GM12878 (cell line): ENCODE data around the gene SORCS2. TPM values are rescaled to one million over a fixed set of nuclear protein-coding genes. Genes with fewer than 3 reads are reported as not detected.

Source experiments
- ATAC-seq: fragments of 200-7000 bp; cut with Tn5 transposase; 3 replicates; pipeline ENCODE4 v1.9.1; 2020; ENCODE audit warnings: mild to moderate bottlenecking, moderate library complexity
- BruUV-seq: library from RNA; stranded (reverse); fragments of 400-500 nt; replicated peaks from 2 replicates; lab custom pipeline; 2021; lab: Mats Ljungman, UMichigan
- CTCF ChIA-PET: fragments of 300-600 bp; sonication (Branson Sonifier 250); formaldehyde crosslinking; extraction: SDS; loops from one replicate; lab custom pipeline; 2021; ENCODE audit warnings: inconsistent platforms; lab: Yijun Ruan, JAX
- POLR2A ChIA-PET: fragments of 350-600 bp; formaldehyde crosslinking; extraction: SDS; loops from one replicate; lab custom pipeline; 2021; ENCODE audit warnings: inconsistent platforms; lab: Charles Lee
- RAD21 ChIA-PET: fragments of 300-600 bp; sonication (Branson Sonifier 250); formaldehyde crosslinking; loops from one replicate; lab custom pipeline; 2023; ENCODE audit warnings: antibody characterized with exemption; ENCODE audit not compliant: unreplicated experiment; lab: Charles Lee
- SMC1A ChIA-PET: fragments of 300-600 bp; sonication (Branson Sonifier 250); formaldehyde crosslinking; loops from one replicate; lab custom pipeline; 2023; ENCODE audit not compliant: unreplicated experiment, uncharacterized antibody; lab: Charles Lee
- DNase-seq: peaks from one replicate; pipeline ENCODE4 v3.0.0-alpha.2; 2011; ENCODE audit warnings: low read depth, low spot score
- FAIRE-seq: peaks from 3 replicates; lab custom pipeline; 2011; peaks lifted over from hg19 to GRCh38; lab: Jason Lieb, UNC
- H2AFZ ChIP-seq: 2 replicates; pipeline ENCODE4 v1.6.0; 2011; ENCODE audit warnings: low read depth, low read length, control low read depth; ENCODE audit not compliant: control insufficient read depth
- H3K27ac ChIP-seq: 2 replicates; pipeline ENCODE4 v1.5.1; 2011; ENCODE audit warnings: control low read depth; ENCODE audit not compliant: control insufficient read depth, insufficient read depth
- H3K27me3 ChIP-seq, 2 experiments: replicated peaks in 1 of 2; 2 replicates each; pipeline versions ENCODE4 v1.6.0 to v1.6.1; 2011; ENCODE audit warnings: low read length in 1 of 2; ENCODE audit not compliant: control insufficient read depth in 2 of 2, insufficient read depth in 2 of 2
- H3K36me3 ChIP-seq, 2 experiments: 2 replicates each; pipeline ENCODE4 v1.5.1; 2011; ENCODE audit warnings: low read length in 1 of 2; ENCODE audit not compliant: control insufficient read depth in 2 of 2, insufficient read depth in 2 of 2
- H3K4me1 ChIP-seq: 2 replicates; pipeline ENCODE4 v1.6.1; 2011; ENCODE audit warnings: mild to moderate bottlenecking, low read length, moderate library complexity, mixed read lengths; ENCODE audit not compliant: control insufficient read depth, insufficient read depth
- H3K4me2 ChIP-seq: 2 replicates; pipeline ENCODE4 v1.6.0; 2011; ENCODE audit warnings: control low read depth; ENCODE audit not compliant: control insufficient read depth, insufficient read depth
- H3K4me3 ChIP-seq: fragments of 200-600 bp; sonication (generic); 2 replicates; pipeline ENCODE4 v1.5.1; 2016
- H3K79me2 ChIP-seq: 2 replicates; pipeline ENCODE4 v1.6.0; 2011; ENCODE audit warnings: low read length; ENCODE audit not compliant: control insufficient read depth, insufficient read depth
- H3K9ac ChIP-seq: 2 replicates; pipeline ENCODE4 v1.8.0; 2011; ENCODE audit warnings: low read length, control low read depth, mixed read lengths; ENCODE audit not compliant: control insufficient read depth, insufficient read depth
- H3K9me3 ChIP-seq: replicated peaks from 3 replicates; pipeline ENCODE4 v1.5.1; 2011; ENCODE audit warnings: mild to moderate bottlenecking, low read length; ENCODE audit not compliant: control insufficient read depth, insufficient read depth
- H4K20me1 ChIP-seq: 2 replicates; pipeline ENCODE4 v1.6.0; 2011; ENCODE audit not compliant: control insufficient read depth, insufficient read depth
- ASH2L ChIP-seq: fragments of 300-600, 200-600 bp; sonication (generic); IDR thresholded peaks from 2 replicates; pipeline ENCODE4 v1.6.1; 2017; ENCODE audit warnings: low read depth, mild to moderate bottlenecking, borderline replicate concordance
- CBX3 ChIP-seq: fragments of 200-600 bp; sonication (generic); IDR thresholded peaks from 2 replicates; pipeline ENCODE4 v1.6.1; 2016; ENCODE audit warnings: low read depth, borderline replicate concordance
- FOS ChIP-seq: IDR thresholded peaks from 3 replicates; pipeline ENCODE4 v1.6.1; 2011; ENCODE audit warnings: borderline replicate concordance; ENCODE audit not compliant: insufficient read length; ENCODE audit errors: extremely low read depth
- MEF2B ChIP-seq: fragments of 450-650 bp; IDR thresholded peaks from 2 replicates; pipeline ENCODE4 v1.6.1; 2018; ENCODE audit warnings: mild to moderate bottlenecking, moderate library complexity; ENCODE audit not compliant: partially characterized antibody, poor library complexity, severe bottlenecking
- RFX5 ChIP-seq: IDR thresholded peaks from 2 replicates; pipeline ENCODE4 v1.6.1; 2011; ENCODE audit warnings: low read depth, low read length, improper control_type of control experiment
- SIX5 ChIP-seq: IDR thresholded peaks from 2 replicates; pipeline ENCODE4 v1.6.1; 2011; ENCODE audit warnings: mild to moderate bottlenecking, low read depth, low read length, moderate library complexity; ENCODE audit not compliant: severe bottlenecking
- YY1 ChIP-seq: IDR thresholded peaks from 2 replicates; pipeline ENCODE4 v1.6.1; 2011; ENCODE audit warnings: low read depth, mild to moderate bottlenecking, low read length
- ZBED1 ChIP-seq: IDR thresholded peaks from 2 replicates; pipeline ENCODE4 v1.6.1; 2016; ENCODE audit warnings: borderline replicate concordance
- ZNF217 ChIP-seq: fragments of 450-650 bp; IDR thresholded peaks from 2 replicates; pipeline ENCODE4 v1.6.1; 2017; ENCODE audit warnings: antibody characterized with exemption, mild to moderate bottlenecking
- WGBS: methylation state at CpG from one replicate; pipeline ENCODE4 v1.1.6; 2016; ENCODE audit warnings: low lambda C conversion rate; ENCODE audit not compliant: insufficient replicate concordance, insufficient coverage; ENCODE audit errors: missing lambda C conversion rate; 5-methylcytosine and 5-hydroxymethylcytosine counted together
- in situ Hi-C: fragments of 300-500 bp; cut with MboI; formaldehyde crosslinking; loops from 9 replicates; pipeline ENCODE4 v1.14.3; 2018; ENCODE audit warnings: mixed read lengths
- intact Hi-C: fragments of 100-400 bp; cut with micrococcal nuclease; formaldehyde crosslinking; loops from one replicate; pipeline ENCODE4 v1.14.2; 2022; ENCODE audit not compliant: unreplicated experiment
- polyA plus RNA-seq, 11 experiments: library from polyadenylated mRNA; depleted of rRNA in 4 of 11; unstranded in 6 of 11; stranded (reverse) in 5 of 11; fragments of >200 nt; fragmentation: Nextera tagmentation in 4 of 11; fragmentation: Illumina TruSeq in 1 of 11; extraction: Ambion mirVana in 4 of 11; extraction: Trizol in 1 of 11; gene quantifications; 1 replicate in 1 of 11; 2 replicates in 10 of 11; pipeline versions ENCODE4 v1.2.1 to v1.2.3, GENCODE V29; 2011 to 2016; ENCODE audit warnings: inconsistent platforms in 2 of 11, missing spikeins in 2 of 11, low read depth in 1 of 11
- total RNA-seq, 4 experiments: library from RNA; depleted of rRNA in 3 of 4; stranded (reverse); fragments of >200 nt in 3 of 4; fragmentation: Illumina TruSeq in 1 of 4; extraction: Trizol in 1 of 4; gene quantifications; 2 replicates each; pipeline versions ENCODE4 v1.2.1 to v1.2.3, GENCODE V29; 2013 to 2021
- TF ChIP-seq, protein P1 (sequence below): fragments of 450-650 bp; formaldehyde crosslinking; IDR thresholded peaks from 2 replicates; pipeline ENCODE4 v1.5.0; 2022; ENCODE audit warnings: mild to moderate bottlenecking, missing genetic modification characterization
- TF ChIP-seq, protein P2 (sequence below): IDR thresholded peaks from 2 replicates; pipeline ENCODE4 v1.6.1; 2012; ENCODE audit warnings: improper control_type of control experiment, low read depth, low read length; ENCODE audit not compliant: insufficient replicate concordance
- TF ChIP-seq, protein P3 (sequence below): fragments of 450-650 bp; IDR thresholded peaks from 2 replicates; pipeline ENCODE4 v1.6.1; 2017; ENCODE audit warnings: mild to moderate bottlenecking, moderate library complexity

Gene SORCS2
- total and polyA plus RNA-seq, 10 of the 15 experiments (the other 5 are each of a cell fraction or from before 2014, with no cell fraction given) = 0.01 to 0.15 (median 0.05) TPM; not detected in 5

DNA sequence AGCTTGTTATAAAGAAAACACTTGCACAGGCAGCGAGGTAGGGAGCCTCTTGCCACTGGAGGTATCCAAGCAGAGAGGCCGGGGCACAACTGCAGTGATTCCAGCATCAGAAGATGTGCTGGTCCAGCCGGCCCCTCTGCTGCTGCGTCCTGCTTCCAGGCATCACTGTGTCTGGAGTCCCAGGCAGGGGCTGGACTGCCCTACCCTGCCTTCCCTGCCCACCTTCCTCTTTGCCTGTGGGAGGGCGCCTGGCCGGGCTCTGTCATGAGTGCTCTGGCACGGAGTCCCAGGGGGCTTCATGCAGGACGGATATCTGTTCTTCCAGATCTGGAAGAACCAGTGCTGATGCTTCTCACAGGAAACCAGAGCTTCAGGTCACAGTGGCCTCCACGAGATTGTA, 430.0 kb downstream of the SORCS2 start:
- intact Hi-C loops = no loop called here
- no TSS peak for BruUV-seq
- ChIA-PET RAD21 (no interaction called here), POLR2A (no interaction called here), SMC1A (no interaction called here), CTCF (no interaction called here)
- no peaks in the 10 kb centered on the region for H3K4me1 ChIP-seq
- no peak overlapping the region for H3K27ac ChIP-seq
- ATAC-seq = no peak
- no peak overlapping the region for H3K4me3 ChIP-seq
- H3K9ac ChIP-seq = no peak overlapping the region
- H3K36me3 ChIP-seq = no peaks in the 10 kb centered on the region
- H3K9me3 ChIP-seq = no peaks in the 10 kb centered on the region
- in situ Hi-C loops = no loop called here
- H4K20me1 ChIP-seq = no peaks in the 10 kb centered on the region
- no peak for FAIRE-seq
- no peak overlapping the region for H2AFZ ChIP-seq
- H3K4me2 ChIP-seq = no peak overlapping the region
- no peaks in the 10 kb centered on the region; a peak in 1 of 4 replicates for H3K27me3 ChIP-seq
- DNase-seq = no peak
- H3K79me2 ChIP-seq = no peaks in the 10 kb centered on the region
- WGBS = 17% methylated on average over 9 of the region's 9 CpGs
- TF ChIP-seq SIX5 (no peak), ZNF217 (no peak), ASH2L (no peak), MEF2B (no peak), ZBED1 (no peak), FOS (no peak), CBX3 (no peak), RFX5 (no peak), YY1 (no peak)
- TF ChIP-seq, protein P1, sequence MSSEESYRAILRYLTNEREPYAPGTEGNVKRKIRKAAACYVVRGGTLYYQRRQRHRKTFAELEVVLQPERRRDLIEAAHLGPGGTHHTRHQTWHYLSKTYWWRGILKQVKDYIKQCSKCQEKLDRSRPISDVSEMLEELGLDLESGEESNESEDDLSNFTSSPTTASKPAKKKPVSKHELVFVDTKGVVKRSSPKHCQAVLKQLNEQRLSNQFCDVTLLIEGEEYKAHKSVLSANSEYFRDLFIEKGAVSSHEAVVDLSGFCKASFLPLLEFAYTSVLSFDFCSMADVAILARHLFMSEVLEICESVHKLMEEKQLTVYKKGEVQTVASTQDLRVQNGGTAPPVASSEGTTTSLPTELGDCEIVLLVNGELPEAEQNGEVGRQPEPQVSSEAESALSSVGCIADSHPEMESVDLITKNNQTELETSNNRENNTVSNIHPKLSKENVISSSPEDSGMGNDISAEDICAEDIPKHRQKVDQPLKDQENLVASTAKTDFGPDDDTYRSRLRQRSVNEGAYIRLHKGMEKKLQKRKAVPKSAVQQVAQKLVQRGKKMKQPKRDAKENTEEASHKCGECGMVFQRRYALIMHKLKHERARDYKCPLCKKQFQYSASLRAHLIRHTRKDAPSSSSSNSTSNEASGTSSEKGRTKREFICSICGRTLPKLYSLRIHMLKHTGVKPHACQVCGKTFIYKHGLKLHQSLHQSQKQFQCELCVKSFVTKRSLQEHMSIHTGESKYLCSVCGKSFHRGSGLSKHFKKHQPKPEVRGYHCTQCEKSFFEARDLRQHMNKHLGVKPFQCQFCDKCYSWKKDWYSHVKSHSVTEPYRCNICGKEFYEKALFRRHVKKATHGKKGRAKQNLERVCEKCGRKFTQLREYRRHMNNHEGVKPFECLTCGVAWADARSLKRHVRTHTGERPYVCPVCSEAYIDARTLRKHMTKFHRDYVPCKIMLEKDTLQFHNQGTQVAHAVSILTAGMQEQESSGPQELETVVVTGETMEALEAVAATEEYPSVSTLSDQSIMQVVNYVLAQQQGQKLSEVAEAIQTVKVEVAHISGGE = no peak
- TF ChIP-seq, protein P2, sequence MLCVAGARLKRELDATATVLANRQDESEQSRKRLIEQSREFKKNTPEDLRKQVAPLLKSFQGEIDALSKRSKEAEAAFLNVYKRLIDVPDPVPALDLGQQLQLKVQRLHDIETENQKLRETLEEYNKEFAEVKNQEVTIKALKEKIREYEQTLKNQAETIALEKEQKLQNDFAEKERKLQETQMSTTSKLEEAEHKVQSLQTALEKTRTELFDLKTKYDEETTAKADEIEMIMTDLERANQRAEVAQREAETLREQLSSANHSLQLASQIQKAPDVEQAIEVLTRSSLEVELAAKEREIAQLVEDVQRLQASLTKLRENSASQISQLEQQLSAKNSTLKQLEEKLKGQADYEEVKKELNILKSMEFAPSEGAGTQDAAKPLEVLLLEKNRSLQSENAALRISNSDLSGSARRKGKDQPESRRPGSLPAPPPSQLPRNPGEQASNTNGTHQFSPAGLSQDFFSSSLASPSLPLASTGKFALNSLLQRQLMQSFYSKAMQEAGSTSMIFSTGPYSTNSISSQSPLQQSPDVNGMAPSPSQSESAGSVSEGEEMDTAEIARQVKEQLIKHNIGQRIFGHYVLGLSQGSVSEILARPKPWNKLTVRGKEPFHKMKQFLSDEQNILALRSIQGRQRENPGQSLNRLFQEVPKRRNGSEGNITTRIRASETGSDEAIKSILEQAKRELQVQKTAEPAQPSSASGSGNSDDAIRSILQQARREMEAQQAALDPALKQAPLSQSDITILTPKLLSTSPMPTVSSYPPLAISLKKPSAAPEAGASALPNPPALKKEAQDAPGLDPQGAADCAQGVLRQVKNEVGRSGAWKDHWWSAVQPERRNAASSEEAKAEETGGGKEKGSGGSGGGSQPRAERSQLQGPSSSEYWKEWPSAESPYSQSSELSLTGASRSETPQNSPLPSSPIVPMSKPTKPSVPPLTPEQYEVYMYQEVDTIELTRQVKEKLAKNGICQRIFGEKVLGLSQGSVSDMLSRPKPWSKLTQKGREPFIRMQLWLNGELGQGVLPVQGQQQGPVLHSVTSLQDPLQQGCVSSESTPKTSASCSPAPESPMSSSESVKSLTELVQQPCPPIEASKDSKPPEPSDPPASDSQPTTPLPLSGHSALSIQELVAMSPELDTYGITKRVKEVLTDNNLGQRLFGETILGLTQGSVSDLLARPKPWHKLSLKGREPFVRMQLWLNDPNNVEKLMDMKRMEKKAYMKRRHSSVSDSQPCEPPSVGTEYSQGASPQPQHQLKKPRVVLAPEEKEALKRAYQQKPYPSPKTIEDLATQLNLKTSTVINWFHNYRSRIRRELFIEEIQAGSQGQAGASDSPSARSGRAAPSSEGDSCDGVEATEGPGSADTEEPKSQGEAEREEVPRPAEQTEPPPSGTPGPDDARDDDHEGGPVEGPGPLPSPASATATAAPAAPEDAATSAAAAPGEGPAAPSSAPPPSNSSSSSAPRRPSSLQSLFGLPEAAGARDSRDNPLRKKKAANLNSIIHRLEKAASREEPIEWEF = no peak
- TF ChIP-seq, protein P3, sequence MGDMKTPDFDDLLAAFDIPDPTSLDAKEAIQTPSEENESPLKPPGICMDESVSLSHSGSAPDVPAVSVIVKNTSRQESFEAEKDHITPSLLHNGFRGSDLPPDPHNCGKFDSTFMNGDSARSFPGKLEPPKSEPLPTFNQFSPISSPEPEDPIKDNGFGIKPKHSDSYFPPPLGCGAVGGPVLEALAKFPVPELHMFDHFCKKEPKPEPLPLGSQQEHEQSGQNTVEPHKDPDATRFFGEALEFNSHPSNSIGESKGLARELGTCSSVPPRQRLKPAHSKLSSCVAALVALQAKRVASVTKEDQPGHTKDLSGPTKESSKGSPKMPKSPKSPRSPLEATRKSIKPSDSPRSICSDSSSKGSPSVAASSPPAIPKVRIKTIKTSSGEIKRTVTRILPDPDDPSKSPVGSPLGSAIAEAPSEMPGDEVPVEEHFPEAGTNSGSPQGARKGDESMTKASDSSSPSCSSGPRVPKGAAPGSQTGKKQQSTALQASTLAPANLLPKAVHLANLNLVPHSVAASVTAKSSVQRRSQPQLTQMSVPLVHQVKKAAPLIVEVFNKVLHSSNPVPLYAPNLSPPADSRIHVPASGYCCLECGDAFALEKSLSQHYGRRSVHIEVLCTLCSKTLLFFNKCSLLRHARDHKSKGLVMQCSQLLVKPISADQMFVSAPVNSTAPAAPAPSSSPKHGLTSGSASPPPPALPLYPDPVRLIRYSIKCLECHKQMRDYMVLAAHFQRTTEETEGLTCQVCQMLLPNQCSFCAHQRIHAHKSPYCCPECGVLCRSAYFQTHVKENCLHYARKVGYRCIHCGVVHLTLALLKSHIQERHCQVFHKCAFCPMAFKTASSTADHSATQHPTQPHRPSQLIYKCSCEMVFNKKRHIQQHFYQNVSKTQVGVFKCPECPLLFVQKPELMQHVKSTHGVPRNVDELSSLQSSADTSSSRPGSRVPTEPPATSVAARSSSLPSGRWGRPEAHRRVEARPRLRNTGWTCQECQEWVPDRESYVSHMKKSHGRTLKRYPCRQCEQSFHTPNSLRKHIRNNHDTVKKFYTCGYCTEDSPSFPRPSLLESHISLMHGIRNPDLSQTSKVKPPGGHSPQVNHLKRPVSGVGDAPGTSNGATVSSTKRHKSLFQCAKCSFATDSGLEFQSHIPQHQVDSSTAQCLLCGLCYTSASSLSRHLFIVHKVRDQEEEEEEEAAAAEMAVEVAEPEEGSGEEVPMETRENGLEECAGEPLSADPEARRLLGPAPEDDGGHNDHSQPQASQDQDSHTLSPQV = no peak
